HepG2 (cell line): ENCODE measurements around the gene FAM174A. TPM values are rescaled to one million over a fixed set of nuclear protein-coding genes. Genes with fewer than 3 reads are reported as not detected.
A peak's percentile ranks its signal among the peaks of the same experiment; 100 is the strongest.

Source experiments
- CBFB ChIP-seq: sonication (generic); formaldehyde crosslinking; IDR thresholded peaks from 2 replicates; pipeline ENCODE4 v1.4.0; 2020; ENCODE audit warnings: missing genetic modification reagents
- DMTF1 ChIP-seq: sonication (generic); formaldehyde crosslinking; IDR thresholded peaks from 2 replicates; pipeline ENCODE4 v1.4.0; 2020; ENCODE audit warnings: mild to moderate bottlenecking, missing genetic modification reagents
- DPF2 ChIP-seq: sonication (generic); formaldehyde crosslinking; IDR thresholded peaks from 2 replicates; pipeline ENCODE4 v1.4.0; 2020; ENCODE audit warnings: mild to moderate bottlenecking, low read depth, missing genetic modification reagents, borderline replicate concordance
- FOXO1 ChIP-seq: sonication (generic); formaldehyde crosslinking; IDR thresholded peaks from 2 replicates; pipeline ENCODE4 v1.4.0; 2020; ENCODE audit warnings: missing genetic modification reagents
- HOXD1 ChIP-seq: sonication (generic); formaldehyde crosslinking; IDR thresholded peaks from 2 replicates; pipeline ENCODE4 v1.5.0; 2020; ENCODE audit warnings: missing genetic modification reagents
- IKZF4 ChIP-seq: sonication (generic); formaldehyde crosslinking; IDR thresholded peaks from 2 replicates; pipeline ENCODE4 v1.5.1; 2020; ENCODE audit warnings: borderline replicate concordance, mild to moderate bottlenecking, low read depth, missing genetic modification reagents; ENCODE audit errors: not compliant biosample characterization
- KLF11 ChIP-seq: IDR thresholded peaks from 2 replicates; pipeline ENCODE4 v1.6.1; 2016; ENCODE audit warnings: missing compliant biosample characterization
- MEIS1 ChIP-seq: sonication (generic); formaldehyde crosslinking; IDR thresholded peaks from 2 replicates; pipeline ENCODE4 v1.9.0; 2021; ENCODE audit warnings: mild to moderate bottlenecking, missing genetic modification reagents, moderate library complexity, borderline replicate concordance
- MTF2 ChIP-seq: sonication (generic); formaldehyde crosslinking; IDR thresholded peaks from 2 replicates; pipeline ENCODE4 v1.5.0; 2020; ENCODE audit warnings: missing genetic modification reagents, borderline replicate concordance
- NCOA5 ChIP-seq: sonication (generic); formaldehyde crosslinking; IDR thresholded peaks from 2 replicates; pipeline ENCODE4 v1.4.0; 2020; ENCODE audit warnings: missing genetic modification reagents
- NR3C1 ChIP-seq: sonication (generic); formaldehyde crosslinking; IDR thresholded peaks from 2 replicates; pipeline ENCODE4 v1.4.0; 2020; ENCODE audit warnings: missing genetic modification reagents
- TP53 ChIP-seq: sonication (generic); formaldehyde crosslinking; conservative IDR thresholded peaks from 2 replicates; pipeline ENCODE4 v1.4.0; 2020; ENCODE audit warnings: missing genetic modification reagents
- ZMAT3 ChIP-seq: sonication (generic); formaldehyde crosslinking; conservative IDR thresholded peaks from 2 replicates; pipeline ENCODE4 v1.7.0; 2021; ENCODE audit warnings: missing genetic modification reagents
- polyA plus RNA-seq, 8 experiments: library from polyadenylated mRNA; depleted of rRNA in 3 of 8; stranded (reverse) in 7 of 8; unstranded in 1 of 8; fragments of >200 nt; fragmentation: Illumina TruSeq in 4 of 8; extraction: Trizol in 4 of 8; gene quantifications; 2 replicates each; pipeline versions ENCODE4 v1.2.1 to v1.2.3, GENCODE V29; 2011 to 2016; ENCODE audit warnings: low read depth in 4 of 8, missing spikeins in 1 of 8, mixed read lengths in 1 of 8; ENCODE audit not compliant: insufficient read depth in 1 of 8
- total RNA-seq, 5 experiments: library from RNA; depleted of rRNA; stranded (reverse); fragments of >200 nt; fragmentation: Illumina TruSeq; extraction: Trizol; gene quantifications; 2 replicates each; pipeline ENCODE4 v1.2.3, GENCODE V29; 2016; ENCODE audit warnings: low read depth in 1 of 5
- TF ChIP-seq, protein P1 (sequence below): sonication (generic); formaldehyde crosslinking; IDR thresholded peaks from 2 replicates; pipeline ENCODE4 v1.9.0; 2021; ENCODE audit warnings: mild to moderate bottlenecking, missing genetic modification reagents
- TF ChIP-seq, protein P2 (sequence below): sonication (generic); formaldehyde crosslinking; IDR thresholded peaks from 2 replicates; pipeline ENCODE4 v1.4.0; 2020; ENCODE audit warnings: missing genetic modification reagents

FAM174A gene
- total and polyA plus RNA-seq, 2 of the 13 experiments (the other 11 are each of a cell fraction or from before 2014, with no cell fraction given), result 6.8 to 7.8 TPM

DNA sequence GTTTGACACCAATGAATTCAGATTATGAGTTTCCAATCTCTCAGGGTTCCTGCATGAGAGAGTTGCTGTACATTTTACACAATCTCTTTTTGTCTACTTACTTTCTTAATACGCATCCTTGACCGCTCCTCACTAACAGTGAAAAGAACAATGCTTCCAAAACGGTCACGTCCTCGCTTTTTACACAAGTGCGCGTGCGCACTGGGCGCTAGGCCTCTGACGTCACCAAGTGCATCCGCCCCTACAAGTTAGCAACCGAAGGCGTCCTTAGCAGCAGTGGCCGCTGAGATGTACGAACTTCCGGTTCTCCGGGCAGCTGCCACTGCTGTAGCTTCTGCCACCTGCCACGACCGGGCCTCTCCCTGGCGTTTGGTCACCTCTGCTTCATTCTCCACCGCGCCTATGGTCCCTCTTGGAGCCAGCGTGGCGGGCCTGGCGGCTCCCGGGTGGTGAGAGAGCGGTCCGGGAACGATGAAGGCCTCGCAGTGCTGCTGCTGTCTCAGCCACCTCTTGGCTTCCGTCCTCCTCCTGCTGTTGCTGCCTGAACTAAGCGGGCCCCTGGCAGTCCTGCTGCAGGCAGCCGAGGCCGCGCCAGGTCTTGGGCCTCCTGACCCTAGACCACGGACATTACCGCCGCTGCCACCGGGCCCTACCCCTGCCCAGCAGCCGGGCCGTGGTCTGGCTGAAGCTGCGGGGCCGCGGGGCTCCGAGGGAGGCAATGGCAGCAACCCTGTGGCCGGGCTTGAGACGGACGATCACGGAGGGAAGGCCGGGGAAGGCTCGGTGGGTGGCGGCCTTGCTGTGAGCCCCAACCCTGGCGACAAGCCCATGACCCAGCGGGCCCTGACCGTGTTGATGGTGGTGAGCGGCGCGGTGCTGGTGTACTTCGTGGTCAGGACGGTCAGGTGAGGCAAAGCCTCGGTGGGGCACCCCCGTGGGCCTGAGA is at the start of gene FAM174A (continued):
- TF ChIP-seq, protein P1, sequence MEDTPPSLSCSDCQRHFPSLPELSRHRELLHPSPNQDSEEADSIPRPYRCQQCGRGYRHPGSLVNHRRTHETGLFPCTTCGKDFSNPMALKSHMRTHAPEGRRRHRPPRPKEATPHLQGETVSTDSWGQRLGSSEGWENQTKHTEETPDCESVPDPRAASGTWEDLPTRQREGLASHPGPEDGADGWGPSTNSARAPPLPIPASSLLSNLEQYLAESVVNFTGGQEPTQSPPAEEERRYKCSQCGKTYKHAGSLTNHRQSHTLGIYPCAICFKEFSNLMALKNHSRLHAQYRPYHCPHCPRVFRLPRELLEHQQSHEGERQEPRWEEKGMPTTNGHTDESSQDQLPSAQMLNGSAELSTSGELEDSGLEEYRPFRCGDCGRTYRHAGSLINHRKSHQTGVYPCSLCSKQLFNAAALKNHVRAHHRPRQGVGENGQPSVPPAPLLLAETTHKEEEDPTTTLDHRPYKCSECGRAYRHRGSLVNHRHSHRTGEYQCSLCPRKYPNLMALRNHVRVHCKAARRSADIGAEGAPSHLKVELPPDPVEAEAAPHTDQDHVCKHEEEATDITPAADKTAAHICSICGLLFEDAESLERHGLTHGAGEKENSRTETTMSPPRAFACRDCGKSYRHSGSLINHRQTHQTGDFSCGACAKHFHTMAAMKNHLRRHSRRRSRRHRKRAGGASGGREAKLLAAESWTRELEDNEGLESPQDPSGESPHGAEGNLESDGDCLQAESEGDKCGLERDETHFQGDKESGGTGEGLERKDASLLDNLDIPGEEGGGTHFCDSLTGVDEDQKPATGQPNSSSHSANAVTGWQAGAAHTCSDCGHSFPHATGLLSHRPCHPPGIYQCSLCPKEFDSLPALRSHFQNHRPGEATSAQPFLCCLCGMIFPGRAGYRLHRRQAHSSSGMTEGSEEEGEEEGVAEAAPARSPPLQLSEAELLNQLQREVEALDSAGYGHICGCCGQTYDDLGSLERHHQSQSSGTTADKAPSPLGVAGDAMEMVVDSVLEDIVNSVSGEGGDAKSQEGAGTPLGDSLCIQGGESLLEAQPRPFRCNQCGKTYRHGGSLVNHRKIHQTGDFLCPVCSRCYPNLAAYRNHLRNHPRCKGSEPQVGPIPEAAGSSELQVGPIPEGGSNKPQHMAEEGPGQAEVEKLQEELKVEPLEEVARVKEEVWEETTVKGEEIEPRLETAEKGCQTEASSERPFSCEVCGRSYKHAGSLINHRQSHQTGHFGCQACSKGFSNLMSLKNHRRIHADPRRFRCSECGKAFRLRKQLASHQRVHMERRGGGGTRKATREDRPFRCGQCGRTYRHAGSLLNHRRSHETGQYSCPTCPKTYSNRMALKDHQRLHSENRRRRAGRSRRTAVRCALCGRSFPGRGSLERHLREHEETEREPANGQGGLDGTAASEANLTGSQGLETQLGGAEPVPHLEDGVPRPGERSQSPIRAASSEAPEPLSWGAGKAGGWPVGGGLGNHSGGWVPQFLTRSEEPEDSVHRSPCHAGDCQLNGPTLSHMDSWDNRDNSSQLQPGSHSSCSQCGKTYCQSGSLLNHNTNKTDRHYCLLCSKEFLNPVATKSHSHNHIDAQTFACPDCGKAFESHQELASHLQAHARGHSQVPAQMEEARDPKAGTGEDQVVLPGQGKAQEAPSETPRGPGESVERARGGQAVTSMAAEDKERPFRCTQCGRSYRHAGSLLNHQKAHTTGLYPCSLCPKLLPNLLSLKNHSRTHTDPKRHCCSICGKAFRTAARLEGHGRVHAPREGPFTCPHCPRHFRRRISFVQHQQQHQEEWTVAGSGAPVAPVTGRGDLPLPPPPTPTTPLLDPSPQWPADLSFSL (CRISPR knock-in tag), result no peak
- TF ChIP-seq CBFB (CRISPR knock-in tag) (no peak), MEIS1 (peak; percentile 55; the same call in 1 of the 2 replicates), IKZF4 (CRISPR knock-in tag) (peak; percentile 37), MTF2 (CRISPR knock-in tag) (no peak), DPF2 (CRISPR knock-in tag) (no peak), FOXO1 (CRISPR knock-in tag) (no peak), ZMAT3 (CRISPR knock-in tag) (0 out of 2 replicates have a peak, but pooled peaks have one; percentile 30), DMTF1 (no peak), NCOA5 (CRISPR knock-in tag) (no peak), KLF11 (CRISPR knock-in tag) (peak; percentile 50; the same call in 1 of the 2 replicates), TP53 (CRISPR knock-in tag) (0 out of 2 replicates have a peak, but pooled peaks have one; percentile 60), HOXD1 (CRISPR knock-in tag) (no peak; the same call in 1 of the 2 replicates), NR3C1 (CRISPR knock-in tag) (no peak)
- TF ChIP-seq, protein P2, sequence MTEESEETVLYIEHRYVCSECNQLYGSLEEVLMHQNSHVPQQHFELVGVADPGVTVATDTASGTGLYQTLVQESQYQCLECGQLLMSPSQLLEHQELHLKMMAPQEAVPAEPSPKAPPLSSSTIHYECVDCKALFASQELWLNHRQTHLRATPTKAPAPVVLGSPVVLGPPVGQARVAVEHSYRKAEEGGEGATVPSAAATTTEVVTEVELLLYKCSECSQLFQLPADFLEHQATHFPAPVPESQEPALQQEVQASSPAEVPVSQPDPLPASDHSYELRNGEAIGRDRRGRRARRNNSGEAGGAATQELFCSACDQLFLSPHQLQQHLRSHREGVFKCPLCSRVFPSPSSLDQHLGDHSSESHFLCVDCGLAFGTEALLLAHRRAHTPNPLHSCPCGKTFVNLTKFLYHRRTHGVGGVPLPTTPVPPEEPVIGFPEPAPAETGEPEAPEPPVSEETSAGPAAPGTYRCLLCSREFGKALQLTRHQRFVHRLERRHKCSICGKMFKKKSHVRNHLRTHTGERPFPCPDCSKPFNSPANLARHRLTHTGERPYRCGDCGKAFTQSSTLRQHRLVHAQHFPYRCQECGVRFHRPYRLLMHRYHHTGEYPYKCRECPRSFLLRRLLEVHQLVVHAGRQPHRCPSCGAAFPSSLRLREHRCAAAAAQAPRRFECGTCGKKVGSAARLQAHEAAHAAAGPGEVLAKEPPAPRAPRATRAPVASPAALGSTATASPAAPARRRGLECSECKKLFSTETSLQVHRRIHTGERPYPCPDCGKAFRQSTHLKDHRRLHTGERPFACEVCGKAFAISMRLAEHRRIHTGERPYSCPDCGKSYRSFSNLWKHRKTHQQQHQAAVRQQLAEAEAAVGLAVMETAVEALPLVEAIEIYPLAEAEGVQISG, result peak; percentile 66
